ENCODE measurements around the gene ASAP2.

DNA sequence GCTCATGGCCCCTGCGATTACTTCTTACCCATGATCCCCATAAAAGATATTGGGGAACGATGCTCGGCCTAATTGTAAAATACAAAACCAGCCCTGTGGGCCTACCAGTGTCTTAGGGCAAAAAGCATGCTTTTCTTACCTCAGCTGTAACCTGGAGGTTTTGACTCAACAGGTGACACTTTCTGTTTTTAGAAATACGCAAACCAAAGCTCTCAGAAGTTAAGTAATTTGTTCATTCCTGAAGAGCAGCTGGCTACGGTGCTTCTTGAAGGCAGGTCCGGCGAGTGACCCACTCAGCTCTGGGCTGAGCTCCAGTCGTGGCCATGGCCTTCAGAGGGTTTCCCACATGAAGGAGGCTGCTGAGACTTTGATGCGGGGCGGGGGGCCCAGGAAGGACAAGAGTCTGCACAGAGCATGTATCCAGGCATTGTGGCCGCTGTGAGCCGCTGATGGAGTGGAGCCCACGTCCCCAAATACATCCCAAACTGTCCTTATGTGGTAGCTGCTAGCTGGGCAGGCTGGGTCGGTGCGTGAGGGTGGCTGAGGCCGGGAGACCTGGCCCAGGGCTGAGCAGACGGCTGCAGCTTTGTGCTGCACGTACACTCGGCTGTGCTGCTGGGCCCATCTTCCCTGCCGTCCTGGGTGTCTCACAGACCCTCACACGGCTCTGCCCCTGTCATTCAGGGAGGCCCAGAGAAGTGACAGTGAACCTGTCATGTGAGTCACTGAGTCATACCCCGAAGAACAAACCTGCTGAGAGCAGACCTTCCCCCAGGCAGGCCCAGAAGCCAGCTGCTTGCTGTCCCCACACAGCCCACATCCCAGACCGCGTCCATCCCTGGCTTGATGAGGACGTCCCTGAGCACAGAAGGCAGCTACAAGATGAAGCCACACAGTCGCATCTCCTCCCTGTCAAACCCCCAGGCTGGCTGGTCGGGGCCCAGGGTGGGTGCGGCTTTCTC, 182.6 kb downstream of the ASAP2 start:
- TF ChIP-seq, protein P1, sequence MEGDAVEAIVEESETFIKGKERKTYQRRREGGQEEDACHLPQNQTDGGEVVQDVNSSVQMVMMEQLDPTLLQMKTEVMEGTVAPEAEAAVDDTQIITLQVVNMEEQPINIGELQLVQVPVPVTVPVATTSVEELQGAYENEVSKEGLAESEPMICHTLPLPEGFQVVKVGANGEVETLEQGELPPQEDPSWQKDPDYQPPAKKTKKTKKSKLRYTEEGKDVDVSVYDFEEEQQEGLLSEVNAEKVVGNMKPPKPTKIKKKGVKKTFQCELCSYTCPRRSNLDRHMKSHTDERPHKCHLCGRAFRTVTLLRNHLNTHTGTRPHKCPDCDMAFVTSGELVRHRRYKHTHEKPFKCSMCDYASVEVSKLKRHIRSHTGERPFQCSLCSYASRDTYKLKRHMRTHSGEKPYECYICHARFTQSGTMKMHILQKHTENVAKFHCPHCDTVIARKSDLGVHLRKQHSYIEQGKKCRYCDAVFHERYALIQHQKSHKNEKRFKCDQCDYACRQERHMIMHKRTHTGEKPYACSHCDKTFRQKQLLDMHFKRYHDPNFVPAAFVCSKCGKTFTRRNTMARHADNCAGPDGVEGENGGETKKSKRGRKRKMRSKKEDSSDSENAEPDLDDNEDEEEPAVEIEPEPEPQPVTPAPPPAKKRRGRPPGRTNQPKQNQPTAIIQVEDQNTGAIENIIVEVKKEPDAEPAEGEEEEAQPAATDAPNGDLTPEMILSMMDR (conservative IDR thresholded peaks at IDR 0.05; ENCODE audit: low read length) = no peak
- TF ChIP-seq EZH2phosphoT487 (IDR thresholded peaks at IDR 0.05; ENCODE audit: borderline replicate concordance, low read depth, low read length) = no peak
